Liver (tissue), 3 donors: Measurements from ENCODE around the gene DPEP2.

Experiments
- TAF1 ChIP-seq: conservative IDR thresholded peaks from 2 replicates; pipeline ENCODE4 v1.6.1; 2016; ENCODE audit warnings: antibody characterized with exemption, mild to moderate bottlenecking
- TF ChIP-seq, protein P1 (sequence below): fragments of 150-350 bp; IDR thresholded peaks from 2 replicates; pipeline ENCODE4 v1.5.1; 2017; ENCODE audit warnings: improper control_type of control experiment, low read depth, low read length; ENCODE audit not compliant: missing input control
- donor health status: healthy.
- donor health status: healthy.

DNA sequence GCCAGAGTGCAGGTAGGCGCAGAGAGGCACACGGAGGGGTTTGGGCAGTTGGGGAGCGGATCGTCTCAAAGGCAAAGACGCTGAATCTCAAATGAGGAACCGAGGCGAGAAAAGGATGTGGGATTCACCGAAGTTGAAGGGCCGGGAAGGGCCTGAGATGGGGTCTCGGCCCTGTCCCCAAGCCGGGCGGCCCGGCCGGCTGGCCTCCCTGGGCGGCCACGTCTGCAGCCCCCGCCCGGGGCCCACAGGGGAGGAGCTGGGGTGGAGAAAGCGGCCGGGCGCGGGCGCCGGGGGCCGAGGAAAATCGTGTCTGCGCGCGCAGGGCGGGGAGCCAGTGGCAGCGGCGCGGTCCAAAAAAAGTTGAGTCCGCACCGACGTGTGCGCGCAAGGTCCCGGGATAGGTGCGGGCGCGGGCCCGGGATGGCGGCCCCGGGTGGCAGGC is 31.3 kb downstream of the DPEP2 start:
- no peak for TF ChIP-seq TAF1
- TF ChIP-seq, protein P1, sequence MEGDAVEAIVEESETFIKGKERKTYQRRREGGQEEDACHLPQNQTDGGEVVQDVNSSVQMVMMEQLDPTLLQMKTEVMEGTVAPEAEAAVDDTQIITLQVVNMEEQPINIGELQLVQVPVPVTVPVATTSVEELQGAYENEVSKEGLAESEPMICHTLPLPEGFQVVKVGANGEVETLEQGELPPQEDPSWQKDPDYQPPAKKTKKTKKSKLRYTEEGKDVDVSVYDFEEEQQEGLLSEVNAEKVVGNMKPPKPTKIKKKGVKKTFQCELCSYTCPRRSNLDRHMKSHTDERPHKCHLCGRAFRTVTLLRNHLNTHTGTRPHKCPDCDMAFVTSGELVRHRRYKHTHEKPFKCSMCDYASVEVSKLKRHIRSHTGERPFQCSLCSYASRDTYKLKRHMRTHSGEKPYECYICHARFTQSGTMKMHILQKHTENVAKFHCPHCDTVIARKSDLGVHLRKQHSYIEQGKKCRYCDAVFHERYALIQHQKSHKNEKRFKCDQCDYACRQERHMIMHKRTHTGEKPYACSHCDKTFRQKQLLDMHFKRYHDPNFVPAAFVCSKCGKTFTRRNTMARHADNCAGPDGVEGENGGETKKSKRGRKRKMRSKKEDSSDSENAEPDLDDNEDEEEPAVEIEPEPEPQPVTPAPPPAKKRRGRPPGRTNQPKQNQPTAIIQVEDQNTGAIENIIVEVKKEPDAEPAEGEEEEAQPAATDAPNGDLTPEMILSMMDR, result no peak
